MCF 10A (cell line): ENCODE results near the gene C6orf62. TPM values are rescaled to one million over a fixed set of nuclear protein-coding genes. Genes with fewer than 3 reads are reported as not detected.

Experiments used
- BruUV-seq: library from RNA; stranded (reverse); fragments of 400-500 nt; replicated peaks from 2 replicates; lab custom pipeline; 2021; lab: Mats Ljungman, UMichigan
- CTCF ChIA-PET: fragments of 300-600 bp; sonication (Branson Sonifier 250); formaldehyde crosslinking; extraction: SDS; loops from one replicate; lab custom pipeline; 2021; ENCODE audit warnings: antibody characterized with exemption, inconsistent platforms; lab: Yijun Ruan, JAX
- POLR2A ChIA-PET: fragments of 300-600, 350-650 bp; sonication (Branson Sonifier 250); formaldehyde crosslinking; extraction: SDS; loops from one replicate; lab custom pipeline; 2020; ENCODE audit warnings: antibody characterized with exemption, inconsistent platforms; lab: Yijun Ruan, JAX
- DNase-seq: peaks from one replicate; pipeline ENCODE4 v3.0.0-alpha.2; 2018; ENCODE audit not compliant: unreplicated experiment
- H3K27ac Mint-ChIP-seq: one replicate; pipeline ENCODE4 v1.8.0; 2022; ENCODE audit warnings: mild to moderate bottlenecking, low read depth, mixed read lengths; ENCODE audit not compliant: unreplicated experiment
- H3K27me3 Mint-ChIP-seq: one replicate; pipeline ENCODE4 v1.8.0; 2022; ENCODE audit warnings: mixed read lengths; ENCODE audit not compliant: insufficient read depth, unreplicated experiment
- H3K36me3 Mint-ChIP-seq: one replicate; pipeline ENCODE4 v1.8.0; 2022; ENCODE audit warnings: mild to moderate bottlenecking, moderate library complexity, mixed read lengths; ENCODE audit not compliant: insufficient read depth, unreplicated experiment
- H3K4me1 Mint-ChIP-seq: one replicate; pipeline ENCODE4 v1.8.0; 2022; ENCODE audit warnings: mixed read lengths; ENCODE audit not compliant: insufficient read depth, unreplicated experiment
- H3K4me3 Mint-ChIP-seq: one replicate; pipeline ENCODE4 v1.8.0; 2022; ENCODE audit warnings: mild to moderate bottlenecking, moderate library complexity, mixed read lengths; ENCODE audit not compliant: unreplicated experiment
- H3K9me3 Mint-ChIP-seq: one replicate; pipeline ENCODE4 v1.8.0; 2022; ENCODE audit warnings: mixed read lengths; ENCODE audit not compliant: unreplicated experiment
- CTCF ChIP-seq: fragments of 200-600 bp; IDR thresholded peaks from one replicate; pipeline ENCODE4 v1.8.0; 2022; ENCODE audit warnings: antibody characterized with exemption, mild to moderate bottlenecking; ENCODE audit not compliant: unreplicated experiment
- intact Hi-C: fragments of 100-400 bp; cut with micrococcal nuclease; formaldehyde crosslinking; loops from 2 replicates; pipeline ENCODE4 v1.14.1; 2022
- total RNA-seq: library from RNA; stranded (reverse); gene quantifications from 2 replicates; pipeline ENCODE4 v1.2.3, GENCODE V29; 2022

The C6orf62 gene
- total RNA-seq, 1 experiment from 2014 or later = 96.2 TPM

- no peak for DNase-seq
- intact Hi-C loops = no loop called here
- H3K27me3 Mint-ChIP-seq = no peaks in the 10 kb centered on the region
- no peaks in the 10 kb centered on the region for H3K9me3 Mint-ChIP-seq
- BruUV-seq = no TSS peak
- ChIA-PET POLR2A (interaction anchor here (0.6 kb wide), 1 partner anchor 44 kb away, joined by 4 read pairs; no protein-coding TSS in a partner anchor), CTCF (interaction anchor here (1.2 kb wide), 1 partner anchor 12 kb away, joined by 4 read pairs; no protein-coding TSS in a partner anchor)
- no peaks in the 10 kb centered on the region for H3K36me3 Mint-ChIP-seq
- no peak overlapping the region for H3K4me3 Mint-ChIP-seq
- no peak overlapping the region for H3K27ac Mint-ChIP-seq
- TF ChIP-seq CTCF = no peak
- H3K4me1 Mint-ChIP-seq = peaks cover 5% of the 10 kb centered on the region
Measured at GRCh38 chr6:24749297-24749696, 30.3 kb upstream of the C6orf62 start.

GRCh38 chr6:24744911-24745310 is 26.0 kb upstream of the C6orf62 start:
- TF ChIP-seq CTCF = no peak
- Mint-ChIP-seq H3K27ac (peak overlapping the region; percentile 74), H3K4me1 (peaks cover 29% of the 10 kb centered on the region), H3K9me3 (no peaks in the 10 kb centered on the region), H3K36me3 (no peaks in the 10 kb centered on the region), H3K4me3 (no peak overlapping the region), H3K27me3 (no peaks in the 10 kb centered on the region)
- ChIA-PET CTCF (interaction anchor here (1.0 kb wide), 1 partner anchor 22 kb away, joined by 3 read pairs; no protein-coding TSS in a partner anchor), POLR2A (interaction anchor here (0.6 to 3.1 kb wide), 4 partner anchors 20 to 861 kb away, joined by 3 to 25 read pairs (median 4); no protein-coding TSS in a partner anchor)
- BruUV-seq = no TSS peak
- DNase-seq = no peak
- intact Hi-C loops = no loop called here

- Mint-ChIP-seq H3K27me3 (no peaks in the 10 kb centered on the region), H3K36me3 (no peaks in the 10 kb centered on the region), H3K4me1 (peaks cover 29% of the 10 kb centered on the region), H3K27ac (peak overlapping the region; percentile 74), H3K9me3 (no peaks in the 10 kb centered on the region), H3K4me3 (peak overlapping the region; percentile 46)
- BruUV-seq = no TSS peak
- ChIA-PET CTCF (interaction anchor here (1.0 kb wide), 1 partner anchor 25 kb away, joined by 5 read pairs; the partner anchor contains the start of gene C6orf62), POLR2A (interaction anchor here (0.6 to 6.4 kb wide), 12 partner anchors 9 to 281 kb away, joined by 3 to 145 read pairs (median 12); partner anchors contain the start of genes C6orf62 and GMNN)
- TF ChIP-seq CTCF = no peak
- intact Hi-C loops = loop anchor here (1.0 kb wide), 1 partner anchor 23 kb away; no protein-coding TSS in a partner anchor
- DNase-seq = no peak
Measured at GRCh38 chr6:24743944-24744335, 25.0 kb upstream of the C6orf62 start.

- Mint-ChIP-seq H3K36me3 (no peaks in the 10 kb centered on the region), H3K27ac (peak overlapping the region; percentile 74), H3K9me3 (no peaks in the 10 kb centered on the region), H3K4me1 (peaks cover 29% of the 10 kb centered on the region), H3K4me3 (peak overlapping the region; percentile 46), H3K27me3 (no peaks in the 10 kb centered on the region)
- intact Hi-C loops = loop anchor here (1.0 kb wide), 1 partner anchor 22 kb away; no protein-coding TSS in a partner anchor
- ChIA-PET CTCF (interaction anchor here (0.8 to 1.4 kb wide), 8 partner anchors 10 to 162 kb away, joined by 3 to 9 read pairs (median 4); partner anchors contain the start of gene C6orf62), POLR2A (interaction anchor here (0.6 to 6.4 kb wide), 26 partner anchors 10 to 320 kb away, joined by 3 to 145 read pairs (median 4); partner anchors contain the start of genes ACOT13, C6orf62, GMNN and TDP2)
- no peak for TF ChIP-seq CTCF
- peak; percentile 94 for DNase-seq
- BruUV-seq = TSS peak; percentile 87
Measured at GRCh38 chr6:24743265-24743943, 24.4 kb upstream of the C6orf62 start.
